Vagina (tissue), 2 donors: ENCODE data around the gene FUZ.

Source experiments
- POLR2A ChIP-seq, 2 donors: fragments of 450-650 bp; IDR thresholded peaks; one replicate each; pipeline ENCODE4 v1.6.1; 2017; ENCODE audit warnings: antibody characterized with exemption in 2 of 2, mild to moderate bottlenecking in 2 of 2, moderate library complexity in 2 of 2
- POLR2AphosphoS5 ChIP-seq, 2 donors: sonication (generic); formaldehyde crosslinking; IDR thresholded peaks; one replicate each; pipeline ENCODE4 v1.9.0; 2017; ENCODE audit warnings: antibody characterized with exemption in 2 of 2, mild to moderate bottlenecking in 2 of 2, low read depth in 1 of 2; ENCODE audit not compliant: insufficient read depth in 1 of 2
- TF ChIP-seq, protein P1 (sequence below), 3 experiments: fragments of 450-650 bp in 2 of 3; fragments of 200-600 bp in 1 of 3; sonication (generic) in 1 of 3; IDR thresholded peaks; one replicate each; pipeline ENCODE4 v1.5.1; 2017 to 2019; ENCODE audit warnings: antibody characterized with exemption in 3 of 3, mild to moderate bottlenecking in 2 of 3, moderate library complexity in 2 of 3

DNA sequence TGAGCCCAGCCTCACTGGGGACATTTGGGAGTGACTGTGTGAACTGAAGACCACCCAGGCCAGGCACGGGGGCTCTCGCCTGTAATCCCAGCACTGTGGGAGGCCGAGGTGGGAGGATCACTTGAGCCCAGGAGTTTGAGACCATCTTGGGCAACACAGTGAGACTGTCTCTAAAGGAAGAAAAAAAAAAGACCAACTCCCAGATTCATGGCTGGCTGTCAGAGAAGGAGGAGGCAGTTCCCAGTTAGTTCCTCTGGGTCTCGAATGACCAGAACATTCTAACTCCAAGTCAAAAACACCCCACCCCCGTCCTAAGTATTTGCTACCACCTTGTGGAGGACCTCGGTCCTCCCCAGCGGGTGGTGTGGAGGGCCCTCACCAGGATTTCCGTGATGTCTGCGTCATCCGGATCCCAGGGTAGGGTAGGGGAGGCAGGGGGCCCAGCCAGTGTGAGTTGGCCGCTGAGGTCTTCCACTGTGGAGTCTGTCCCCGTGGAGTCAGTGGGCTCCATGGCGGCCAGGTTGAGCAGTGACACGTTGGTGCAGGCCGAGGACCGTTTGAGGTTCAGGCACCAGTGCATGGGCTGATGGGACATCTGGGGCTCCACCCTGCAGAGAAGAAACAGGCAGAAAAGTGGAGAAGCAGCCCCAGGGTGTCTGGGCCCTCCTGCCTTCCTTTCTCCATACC is 51.3 kb downstream of the FUZ start:
- TF ChIP-seq, protein P1, sequence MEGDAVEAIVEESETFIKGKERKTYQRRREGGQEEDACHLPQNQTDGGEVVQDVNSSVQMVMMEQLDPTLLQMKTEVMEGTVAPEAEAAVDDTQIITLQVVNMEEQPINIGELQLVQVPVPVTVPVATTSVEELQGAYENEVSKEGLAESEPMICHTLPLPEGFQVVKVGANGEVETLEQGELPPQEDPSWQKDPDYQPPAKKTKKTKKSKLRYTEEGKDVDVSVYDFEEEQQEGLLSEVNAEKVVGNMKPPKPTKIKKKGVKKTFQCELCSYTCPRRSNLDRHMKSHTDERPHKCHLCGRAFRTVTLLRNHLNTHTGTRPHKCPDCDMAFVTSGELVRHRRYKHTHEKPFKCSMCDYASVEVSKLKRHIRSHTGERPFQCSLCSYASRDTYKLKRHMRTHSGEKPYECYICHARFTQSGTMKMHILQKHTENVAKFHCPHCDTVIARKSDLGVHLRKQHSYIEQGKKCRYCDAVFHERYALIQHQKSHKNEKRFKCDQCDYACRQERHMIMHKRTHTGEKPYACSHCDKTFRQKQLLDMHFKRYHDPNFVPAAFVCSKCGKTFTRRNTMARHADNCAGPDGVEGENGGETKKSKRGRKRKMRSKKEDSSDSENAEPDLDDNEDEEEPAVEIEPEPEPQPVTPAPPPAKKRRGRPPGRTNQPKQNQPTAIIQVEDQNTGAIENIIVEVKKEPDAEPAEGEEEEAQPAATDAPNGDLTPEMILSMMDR (IDR thresholded peaks at IDR 0.05) = no peak
- TF ChIP-seq POLR2A (IDR thresholded peaks at IDR 0.05) (no peak), POLR2AphosphoS5 (IDR thresholded peaks at IDR 0.05; ENCODE audit: insufficient read depth in 1 of 2, low read depth in 1 of 2) (no peak)
